Hepatic stellate cell (primary cell): Measurements from ENCODE around the gene RNF123.

ENCODE experiments used
- DNase-seq: peaks from one replicate; pipeline ENCODE4 v3.0.0; 2011; ENCODE audit warnings: low spot score

RNF123 gene

DNA sequence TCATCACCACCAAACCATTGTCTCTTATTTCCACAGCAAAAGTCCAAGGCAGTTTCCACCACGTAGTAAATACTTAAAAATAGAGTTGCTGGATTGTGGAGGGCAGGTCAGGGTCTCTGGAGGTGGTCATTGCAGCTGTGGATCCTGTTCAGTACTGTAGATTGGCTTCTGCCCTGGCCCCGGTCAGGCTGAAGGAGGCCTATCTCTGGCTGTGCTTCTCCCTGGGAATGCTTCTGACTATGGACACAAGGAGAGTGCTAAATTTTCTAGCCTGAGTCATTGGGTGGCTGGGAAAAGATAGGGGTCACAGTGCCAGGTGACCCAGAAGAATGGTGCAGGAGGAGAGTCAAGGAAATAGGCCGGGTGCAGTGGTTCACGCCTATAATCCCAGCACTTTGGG, 60.7 kb downstream of the RNF123 start:
- no peak for DNase-seq

DNA sequence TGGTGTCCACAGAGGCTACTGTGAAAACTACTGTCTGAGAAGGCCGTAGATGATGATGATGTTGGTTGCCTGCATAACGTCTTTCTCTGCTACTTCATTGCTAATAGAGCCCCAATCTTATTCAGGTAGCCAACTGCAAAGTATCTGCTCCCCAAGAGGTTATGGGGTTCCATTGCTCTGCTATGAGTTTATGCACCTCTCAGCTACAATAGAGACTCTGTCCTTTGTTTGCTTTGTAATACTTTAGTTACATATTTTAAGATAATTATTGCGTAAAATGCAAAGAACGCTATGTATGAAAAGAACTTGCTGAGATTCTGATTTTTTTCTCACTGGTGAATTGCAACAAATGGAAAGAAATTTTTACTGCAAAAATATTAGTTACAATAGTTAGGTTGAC, 62.1 kb downstream of the RNF123 start:
- DNase-seq = no peak

DNA sequence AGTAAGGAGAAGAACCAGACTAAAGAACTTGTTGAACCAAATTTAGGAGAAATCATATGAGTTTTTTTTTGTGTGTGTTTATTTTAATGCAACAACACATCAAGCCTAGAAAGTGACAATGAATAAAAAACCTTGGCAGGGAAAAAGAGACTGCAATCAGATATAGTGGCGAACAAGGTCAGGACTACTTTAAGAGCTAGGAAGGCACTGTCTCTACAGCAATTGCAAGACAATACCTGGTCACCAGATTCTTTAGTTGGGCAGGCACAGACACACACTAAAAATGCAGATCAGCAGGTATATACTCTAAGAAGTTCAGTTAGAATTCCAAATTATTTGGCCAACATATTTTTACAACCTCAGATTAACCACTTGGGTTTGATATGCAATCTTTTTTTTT, 65.2 kb downstream of the RNF123 start:
- no peak for DNase-seq

DNA sequence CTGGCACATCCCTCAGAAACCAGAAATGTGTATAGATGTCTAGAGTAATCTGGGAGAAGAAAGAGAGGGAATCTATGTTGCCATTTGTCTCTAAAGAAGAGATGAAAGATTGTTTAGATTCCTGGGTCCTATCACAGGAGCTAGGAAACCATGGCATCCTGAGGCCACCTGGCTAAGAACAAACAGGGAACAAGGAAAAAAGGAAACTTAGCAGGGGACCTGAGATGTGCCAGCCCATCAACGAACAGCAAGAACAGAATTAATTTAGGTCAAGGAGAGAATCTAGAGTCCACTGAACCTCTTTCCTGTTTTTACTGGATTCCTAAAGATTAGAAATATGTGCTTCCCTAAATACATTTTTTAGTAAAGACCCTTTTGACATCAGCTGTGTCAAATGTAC, 66.7 kb downstream of the RNF123 start:
- no peak for DNase-seq

DNA sequence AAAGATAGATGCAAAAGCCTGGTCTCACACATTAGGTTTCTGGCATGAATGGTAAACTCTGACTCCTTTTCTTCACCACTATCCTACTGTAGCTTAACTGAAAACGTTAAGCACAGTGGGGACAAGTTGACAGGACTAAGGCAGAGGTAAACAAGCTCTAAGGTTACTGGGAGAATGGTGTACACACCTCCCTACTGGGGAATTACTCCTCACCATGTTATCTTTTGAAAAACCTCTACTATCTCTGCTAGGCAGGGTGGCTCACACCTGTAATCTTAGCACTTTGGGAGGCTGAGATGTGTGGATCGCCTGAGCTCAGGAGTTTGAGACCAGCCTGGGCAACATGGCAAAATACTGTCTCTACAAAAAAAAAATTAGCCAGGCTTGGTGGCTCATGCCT, 67.8 kb downstream of the RNF123 start:
- no peak for DNase-seq

DNA sequence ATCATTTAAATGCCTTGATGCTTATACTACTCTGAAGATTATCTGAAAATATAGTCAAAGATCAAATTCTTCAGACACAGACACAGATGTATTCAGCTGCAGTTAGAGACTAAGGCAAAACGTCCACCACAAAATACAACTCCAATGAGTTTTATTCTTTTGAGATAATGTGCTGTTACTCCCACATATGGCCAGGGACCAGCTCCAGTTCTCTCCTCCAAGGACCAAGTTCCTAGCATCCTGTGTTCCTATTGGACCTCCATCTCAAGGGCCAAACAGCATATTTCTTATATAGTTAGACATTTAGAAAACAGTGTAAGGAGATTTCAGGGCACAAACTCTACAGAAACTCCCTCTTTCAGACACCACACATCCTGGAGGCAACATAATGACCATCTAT, 69.9 kb downstream of the RNF123 start:
- DNase-seq = no peak

DNA sequence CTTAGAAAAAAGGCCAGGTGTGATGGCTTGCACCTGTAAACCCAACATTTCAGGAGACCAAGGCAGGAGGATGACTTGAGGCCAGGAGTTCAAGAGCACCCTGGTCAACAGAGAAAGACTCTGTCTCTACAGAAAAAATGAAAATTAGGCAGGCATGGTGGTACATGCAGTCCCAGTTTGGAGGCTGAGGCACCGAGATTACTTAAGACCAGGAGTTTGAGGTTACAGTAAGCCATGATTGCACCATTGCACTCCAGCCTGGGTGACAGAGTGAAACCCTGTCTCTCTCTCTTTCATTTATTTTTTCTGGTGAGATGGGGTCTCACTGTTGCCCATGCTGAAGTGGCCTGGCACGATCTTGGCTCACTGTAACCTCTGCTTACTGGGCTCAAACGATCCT, 72.3 kb downstream of the RNF123 start:
- DNase-seq = no peak

DNA sequence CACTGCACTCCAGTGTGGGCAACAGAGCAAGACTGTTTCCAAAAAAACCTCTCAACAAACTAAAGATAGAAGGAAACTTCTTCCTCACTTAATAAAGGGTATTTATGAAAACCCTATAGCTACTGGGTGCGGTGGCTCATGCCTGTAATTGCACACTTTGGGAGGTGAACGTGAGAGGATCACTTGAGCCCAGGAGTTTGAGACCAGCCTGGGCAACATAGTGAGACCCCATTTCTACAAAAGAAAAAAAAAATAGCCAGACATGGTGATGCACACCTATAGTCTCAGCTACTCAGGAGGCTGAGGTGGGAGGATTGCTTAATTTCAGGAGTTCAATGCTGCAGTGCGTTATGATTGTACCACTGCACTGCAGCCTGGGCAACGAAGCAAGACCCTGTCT, 74.6 kb downstream of the RNF123 start:
- no peak for DNase-seq

DNA sequence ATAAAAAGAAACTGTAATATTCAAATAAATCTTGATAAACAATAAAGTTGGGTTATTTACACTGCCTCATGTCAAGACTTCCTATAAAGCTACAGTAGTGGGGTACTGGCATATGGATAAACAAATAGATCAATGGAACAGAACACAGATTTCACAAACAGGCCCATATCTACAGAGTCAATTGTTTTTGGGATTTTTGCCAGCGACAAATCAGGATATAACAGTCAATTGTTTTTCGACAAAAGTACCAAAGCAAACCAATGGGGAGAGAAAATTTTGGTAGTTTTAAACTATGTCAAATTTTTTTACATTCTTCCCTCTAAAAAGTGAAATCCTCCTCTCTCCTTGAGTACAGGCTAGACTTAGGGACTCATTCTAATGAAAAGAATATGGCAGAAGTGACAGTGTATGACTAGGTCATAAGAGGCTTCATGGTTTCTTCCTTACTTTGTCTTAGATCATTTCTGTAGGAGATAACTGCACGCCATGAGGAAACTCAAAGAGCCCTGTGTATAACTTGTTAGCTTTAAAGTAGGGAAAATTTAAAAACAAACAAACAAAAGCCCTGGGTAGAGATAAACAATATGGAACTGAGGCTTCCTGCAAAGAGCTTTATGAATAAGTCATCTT, 80.0 kb downstream of the RNF123 start:
- no peak for DNase-seq

DNA sequence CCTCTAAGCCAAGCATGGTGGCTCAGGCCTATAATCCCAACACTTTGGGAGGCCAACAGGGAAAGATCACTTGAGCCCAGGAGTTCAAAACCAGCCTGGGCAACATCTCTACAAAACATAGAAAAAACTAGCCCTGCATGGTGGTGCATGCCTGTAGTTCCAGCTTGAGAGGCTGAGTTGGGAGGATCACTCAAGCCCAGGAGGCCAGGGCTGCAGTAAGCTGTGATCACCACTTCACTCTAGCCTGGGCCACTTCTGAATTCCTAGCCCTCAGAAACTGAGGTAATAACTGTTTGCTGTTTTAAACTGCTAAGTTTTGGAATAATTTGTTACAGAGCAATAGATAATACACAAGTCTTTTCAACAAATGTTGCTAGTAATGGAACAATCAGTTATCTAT, 80.6 kb downstream of the RNF123 start:
- no peak for DNase-seq
